Activated T-cell treated with anti-CD3 and anti-CD28 coated beads, Interleukin-2, amount 50 U/mL, for 4 hours (primary cell): Measurements from ENCODE around the gene PBX1. TPM values are rescaled to one million over a fixed set of nuclear protein-coding genes. Genes with fewer than 3 reads are reported as not detected.

Experiments used
- ATAC-seq, 2 donors: fragments of 200-7000 bp; cut with Tn5 transposase; one replicate each; pipeline ENCODE4 v1.10.0; 2021
- DNase-seq: peaks from one replicate; pipeline ENCODE4 v3.0.0-alpha.2; 2020
- H3K27me3 Mint-ChIP-seq: one replicate; pipeline ENCODE4 v1.8.0; 2021; ENCODE audit warnings: low read depth, mixed read lengths
- H3K36me3 Mint-ChIP-seq: one replicate; pipeline ENCODE4 v1.8.0; 2022; ENCODE audit warnings: mixed read lengths; ENCODE audit not compliant: insufficient read depth
- H3K4me1 Mint-ChIP-seq: one replicate; pipeline ENCODE4 v1.8.0; 2021; ENCODE audit warnings: low read depth, mixed read lengths
- H3K4me3 Mint-ChIP-seq: one replicate; pipeline ENCODE4 v1.8.0; 2021; ENCODE audit warnings: mild to moderate bottlenecking, moderate library complexity, mixed read lengths
- H3K9me3 Mint-ChIP-seq: one replicate; pipeline ENCODE4 v1.8.0; 2021; ENCODE audit warnings: mixed read lengths
- total RNA-seq, 3 donors: library from RNA; stranded (reverse); gene quantifications; one replicate each; pipeline ENCODE4 v1.2.1, GENCODE V29; 2021

PBX1 gene
- total RNA-seq, 3 donors from 2014 or later, result 0.41 to 0.48 (median 0.47) TPM

DNA sequence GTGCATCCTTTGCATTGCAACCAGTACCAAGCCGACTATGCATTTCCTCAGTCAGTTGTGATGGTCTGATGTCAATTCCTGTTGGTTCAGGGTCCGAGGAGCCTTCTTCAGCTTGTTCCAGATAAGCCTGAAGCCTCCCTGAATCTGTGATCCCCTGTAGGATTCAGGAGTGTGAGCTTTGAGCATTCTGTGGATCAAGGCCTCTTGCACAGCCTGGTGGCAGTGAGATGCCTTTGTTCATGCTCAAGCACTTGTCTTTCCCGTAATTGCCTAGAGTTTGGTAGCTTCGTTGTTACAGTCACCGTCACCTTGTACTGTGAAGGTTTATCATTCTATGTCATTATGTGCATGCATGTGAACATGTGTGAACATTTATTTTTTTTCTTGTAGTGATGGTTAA, 103.5 kb downstream of the PBX1 start:
- Mint-ChIP-seq H3K27me3 (no peaks in the 10 kb centered on the region), H3K9me3 (peaks cover 4% of the 10 kb centered on the region), H3K4me3 (no peak overlapping the region), H3K36me3 (no peaks in the 10 kb centered on the region), H3K4me1 (peaks cover 4% of the 10 kb centered on the region)
- DNase-seq (no peak), ATAC-seq (no peak)

DNA sequence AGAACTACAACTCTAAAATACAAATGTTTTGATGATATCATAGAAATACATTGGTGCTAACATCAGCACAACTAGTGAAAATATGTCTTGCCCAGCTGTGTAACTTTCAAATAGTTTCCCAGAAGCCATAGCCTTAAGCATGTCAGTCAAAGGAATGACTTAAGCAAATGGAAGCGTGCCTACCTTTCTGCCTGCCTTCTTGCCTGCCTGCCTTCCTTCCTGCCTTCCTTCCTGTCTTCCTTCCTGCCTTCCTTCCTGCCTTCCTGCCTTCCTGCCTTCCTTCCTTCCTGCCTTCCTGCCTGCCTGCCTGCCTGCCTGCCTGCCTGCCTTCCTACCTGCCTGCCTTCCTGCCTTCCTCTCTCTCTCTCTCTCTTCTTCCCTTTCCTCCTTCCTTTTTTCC, 104.0 kb downstream of the PBX1 start:
- Mint-ChIP-seq H3K27me3 (no peaks in the 10 kb centered on the region), H3K9me3 (peaks cover 4% of the 10 kb centered on the region), H3K4me1 (peaks cover 4% of the 10 kb centered on the region), H3K36me3 (no peaks in the 10 kb centered on the region), H3K4me3 (no peak overlapping the region)
- no peak for ATAC-seq
- no peak for DNase-seq

DNA sequence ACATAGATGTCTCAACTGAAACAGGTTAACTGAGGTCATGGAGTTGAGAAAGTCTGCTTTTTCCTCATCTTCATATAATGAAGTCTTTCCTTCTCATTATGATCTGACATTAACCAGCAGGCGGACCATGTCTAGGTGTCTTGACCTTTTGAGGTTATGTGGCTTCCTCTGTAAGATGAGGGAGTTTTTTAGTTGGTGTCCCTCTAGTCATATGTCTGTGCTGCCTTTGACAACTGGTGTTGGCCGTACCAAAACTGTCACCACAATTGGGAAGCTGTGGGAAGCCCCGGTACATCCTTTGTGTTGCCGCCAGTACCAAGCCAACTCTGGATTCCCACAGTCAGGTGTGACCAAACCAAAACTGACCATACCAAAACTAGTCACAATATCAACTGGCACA, 105.1 kb downstream of the PBX1 start:
- Mint-ChIP-seq H3K36me3 (no peaks in the 10 kb centered on the region), H3K27me3 (no peaks in the 10 kb centered on the region), H3K4me1 (peaks cover 4% of the 10 kb centered on the region), H3K4me3 (no peak overlapping the region), H3K9me3 (peaks cover 7% of the 10 kb centered on the region)
- no peak for ATAC-seq
- DNase-seq, result no peak

DNA sequence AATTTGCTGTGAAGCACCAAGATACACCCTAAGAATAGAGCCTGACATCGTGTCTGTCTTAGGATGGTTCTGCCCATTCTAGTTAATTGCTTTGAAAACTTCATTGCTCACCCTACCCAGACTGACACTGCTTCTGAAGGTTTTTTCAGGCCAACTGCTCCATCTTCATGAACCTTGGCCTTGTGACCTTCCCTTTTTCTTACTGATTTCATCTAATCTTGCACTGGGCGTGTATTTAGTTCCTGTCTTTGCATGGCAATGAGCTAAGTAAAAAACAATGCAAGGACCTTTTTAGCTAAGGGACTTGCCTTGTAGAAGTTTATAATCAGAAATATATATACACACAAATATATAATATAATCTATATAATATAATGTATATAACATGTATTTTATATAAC, 108.0 kb downstream of the PBX1 start:
- H3K4me1 Mint-ChIP-seq, result no peaks in the 10 kb centered on the region
- H3K4me3 Mint-ChIP-seq, result no peak overlapping the region
- H3K9me3 Mint-ChIP-seq, result peaks cover 15% of the 10 kb centered on the region
- no peaks in the 10 kb centered on the region for H3K27me3 Mint-ChIP-seq
- DNase-seq (no peak), ATAC-seq (no peak)
- no peaks in the 10 kb centered on the region for H3K36me3 Mint-ChIP-seq

DNA sequence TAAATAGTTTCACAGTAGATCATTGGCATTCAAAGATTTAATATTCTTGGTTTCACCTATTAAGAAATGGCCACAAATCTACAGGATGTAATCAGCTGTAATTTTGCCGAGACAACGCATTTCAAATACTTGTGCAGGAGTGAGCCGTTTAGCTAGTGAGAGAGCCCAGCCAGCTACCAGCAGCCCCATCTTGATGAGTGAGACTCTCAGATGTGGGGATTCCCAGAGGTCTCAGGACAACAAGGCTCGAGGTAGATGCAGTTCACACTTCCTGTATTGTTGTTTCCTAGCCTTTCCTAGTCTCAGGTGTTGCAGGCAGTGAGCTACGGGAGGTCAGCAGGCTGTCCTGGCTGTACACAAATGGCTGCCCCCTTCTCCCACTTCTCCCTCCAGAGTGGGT, 108.6 kb downstream of the PBX1 start:
- peaks cover 15% of the 10 kb centered on the region for H3K9me3 Mint-ChIP-seq
- ATAC-seq (no peak), DNase-seq (no peak)
- no peaks in the 10 kb centered on the region for H3K4me1 Mint-ChIP-seq
- H3K36me3 Mint-ChIP-seq, result no peaks in the 10 kb centered on the region
- H3K4me3 Mint-ChIP-seq, result no peak overlapping the region
- H3K27me3 Mint-ChIP-seq, result no peaks in the 10 kb centered on the region

DNA sequence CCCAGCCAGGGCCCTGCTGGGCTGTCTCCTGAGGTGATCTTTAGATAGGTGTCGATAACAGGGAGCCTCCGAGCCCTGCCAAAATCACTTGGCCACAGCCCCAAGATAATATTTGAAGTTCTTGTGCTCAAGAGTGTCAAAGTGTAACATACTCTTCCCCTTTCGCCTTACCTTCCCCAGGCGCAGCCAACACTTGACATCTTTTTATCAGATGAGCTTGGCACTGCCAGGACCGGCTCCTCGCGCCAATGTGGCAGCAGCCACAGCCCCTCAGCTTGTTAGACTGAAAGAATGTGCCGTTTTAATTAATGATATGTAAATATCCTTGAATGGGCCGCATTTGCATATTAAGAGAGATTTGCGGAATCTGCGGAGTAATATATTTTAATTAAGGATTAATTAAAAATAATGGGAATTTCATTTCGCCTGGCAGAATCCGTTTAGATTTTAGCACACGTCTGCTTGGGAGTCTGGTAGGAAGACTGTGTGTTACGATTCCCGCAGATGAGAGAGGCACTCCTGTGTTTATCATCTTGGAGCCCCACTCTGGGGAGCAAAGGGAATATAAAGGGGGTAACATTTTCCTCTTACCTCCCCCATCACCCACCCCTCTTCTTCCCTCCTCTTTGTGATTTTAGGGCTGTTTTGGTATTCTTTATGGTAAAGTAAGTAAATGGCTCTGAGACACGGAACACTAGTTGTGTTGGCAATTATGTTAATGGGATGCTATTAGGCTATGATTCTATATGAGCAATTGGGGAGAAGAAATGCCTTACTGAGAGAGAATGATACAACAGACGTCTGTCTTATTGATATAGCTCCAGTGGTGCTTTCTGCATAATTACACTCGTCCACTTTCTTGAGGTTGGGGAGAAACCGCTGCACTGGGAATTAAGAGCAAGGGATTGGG, 109.8 kb downstream of the PBX1 start:
- H3K4me3 Mint-ChIP-seq, result no peak overlapping the region

DNA sequence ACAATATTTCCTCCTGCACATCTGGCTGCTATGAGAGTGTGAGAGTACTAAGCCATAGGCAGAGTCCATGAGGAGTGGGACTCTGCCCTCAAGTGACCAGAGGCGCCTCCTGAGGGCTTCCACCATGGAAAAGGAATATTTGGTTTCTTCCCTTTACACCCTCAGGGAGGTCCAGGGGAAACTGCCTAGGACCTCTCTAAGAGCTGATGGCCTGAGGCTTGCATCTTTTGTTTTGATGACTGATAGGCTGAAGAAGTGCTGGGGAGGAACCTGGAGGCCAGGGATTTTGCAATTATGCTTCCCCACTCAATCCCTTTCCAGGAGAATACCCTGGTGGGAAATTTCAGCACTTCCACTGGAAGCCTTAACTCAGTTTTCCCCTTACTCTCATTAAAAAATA, 111.0 kb downstream of the PBX1 start:
- Mint-ChIP-seq H3K36me3 (no peaks in the 10 kb centered on the region), H3K9me3 (peaks cover 10% of the 10 kb centered on the region), H3K27me3 (no peaks in the 10 kb centered on the region), H3K4me3 (no peak overlapping the region), H3K4me1 (no peaks in the 10 kb centered on the region)
- ATAC-seq (no peak), DNase-seq (no peak)

More for the DNA sequence above, 109.8 kb downstream of the PBX1 start:
- H3K4me1 Mint-ChIP-seq, result no peaks in the 10 kb centered on the region
- peaks cover 10% of the 10 kb centered on the region for H3K9me3 Mint-ChIP-seq
- DNase-seq (no peak), ATAC-seq (no peak)
- H3K27me3 Mint-ChIP-seq, result no peaks in the 10 kb centered on the region
- no peaks in the 10 kb centered on the region for H3K36me3 Mint-ChIP-seq

DNA sequence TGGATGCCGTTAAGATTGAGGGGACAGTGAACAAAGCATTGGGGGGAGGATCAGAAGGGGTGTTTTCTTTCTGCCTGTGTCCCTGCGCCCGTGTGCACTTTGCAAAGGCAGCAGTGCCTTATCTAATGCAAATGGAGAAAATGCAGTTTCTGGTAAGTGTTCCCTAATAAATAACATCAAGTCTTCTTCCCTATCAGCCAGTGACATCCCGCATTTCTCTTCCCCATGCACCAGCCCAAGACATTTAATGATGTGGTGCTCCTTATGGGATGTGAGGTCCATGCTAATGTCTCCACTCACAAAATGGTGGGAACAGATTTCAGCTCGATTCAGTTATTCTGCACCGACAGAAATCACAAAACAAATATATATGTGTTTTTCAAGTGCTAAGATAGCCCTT, 111.8 kb downstream of the PBX1 start:
- Mint-ChIP-seq H3K4me1 (no peaks in the 10 kb centered on the region), H3K36me3 (no peaks in the 10 kb centered on the region), H3K27me3 (no peaks in the 10 kb centered on the region), H3K4me3 (no peak overlapping the region), H3K9me3 (peaks cover 10% of the 10 kb centered on the region)
- DNase-seq, result no peak
- ATAC-seq, result no peak

DNA sequence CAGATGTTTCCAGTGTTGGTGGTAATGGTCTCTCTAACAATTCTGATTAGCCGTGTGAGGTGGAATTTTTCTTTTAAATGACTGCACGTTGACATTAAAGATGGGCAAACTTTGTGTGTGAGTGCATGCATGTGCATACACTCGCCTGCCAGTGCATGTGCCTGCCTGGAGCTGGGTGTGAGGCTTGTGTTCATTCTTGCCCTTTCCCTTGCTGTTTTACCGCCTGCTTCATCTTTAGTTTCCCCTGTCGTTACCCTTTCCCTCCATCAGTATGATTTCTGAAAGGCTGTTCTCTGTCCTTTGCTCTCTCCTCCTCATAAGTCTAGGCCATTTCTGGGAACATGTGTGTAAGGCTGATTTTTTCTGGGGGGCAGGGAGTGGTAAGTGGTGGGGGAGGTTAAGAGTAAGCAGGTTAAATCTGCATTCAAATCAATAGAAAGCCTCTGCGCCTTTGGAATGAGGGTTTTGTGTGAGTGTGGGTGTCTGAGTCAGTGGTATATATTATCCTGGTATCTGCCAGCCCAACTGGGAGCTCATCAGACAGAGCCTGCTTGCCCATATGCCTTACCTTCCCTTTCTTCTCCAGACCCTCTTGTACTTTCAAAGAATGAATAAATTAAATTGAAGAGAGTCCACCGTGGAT, 112.5 kb downstream of the PBX1 start:
- Mint-ChIP-seq H3K4me3 (no peak overlapping the region), H3K9me3 (peaks cover 10% of the 10 kb centered on the region), H3K4me1 (no peaks in the 10 kb centered on the region), H3K36me3 (no peaks in the 10 kb centered on the region), H3K27me3 (no peaks in the 10 kb centered on the region)
- ATAC-seq (no peak), DNase-seq (no peak)

DNA sequence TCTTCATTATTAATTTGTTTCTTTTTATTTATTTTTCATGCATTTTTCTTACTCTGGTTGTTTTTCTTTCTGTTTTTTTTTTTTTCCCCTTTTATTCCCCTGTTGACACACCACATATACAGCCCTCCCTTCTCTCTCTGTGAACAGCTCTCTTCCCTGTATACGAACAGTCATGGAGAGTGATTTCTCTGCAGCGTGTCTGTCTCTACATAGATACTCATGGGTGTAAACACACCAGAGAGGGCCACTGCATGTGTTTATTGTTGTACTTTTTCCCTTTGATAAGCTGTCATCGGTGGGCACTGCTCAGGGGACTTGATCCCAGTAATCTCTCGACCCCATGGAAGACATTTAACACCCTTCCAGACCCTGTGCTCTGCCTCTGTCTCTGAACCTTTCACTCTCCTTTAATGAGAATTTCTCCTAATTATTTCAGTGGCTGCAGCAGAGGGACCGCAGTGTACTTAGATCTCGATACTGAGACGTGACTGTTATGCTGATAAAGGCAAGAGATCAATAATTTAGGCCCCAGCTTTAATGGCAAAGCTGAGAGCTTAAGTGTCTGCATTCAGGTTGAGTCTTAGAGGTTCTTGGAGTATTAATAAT, 113.1 kb downstream of the PBX1 start:
- Mint-ChIP-seq H3K36me3 (no peaks in the 10 kb centered on the region), H3K27me3 (no peaks in the 10 kb centered on the region), H3K4me3 (no peak overlapping the region), H3K9me3 (peaks cover 10% of the 10 kb centered on the region), H3K4me1 (no peaks in the 10 kb centered on the region)
- ATAC-seq (no peak), DNase-seq (no peak)

DNA sequence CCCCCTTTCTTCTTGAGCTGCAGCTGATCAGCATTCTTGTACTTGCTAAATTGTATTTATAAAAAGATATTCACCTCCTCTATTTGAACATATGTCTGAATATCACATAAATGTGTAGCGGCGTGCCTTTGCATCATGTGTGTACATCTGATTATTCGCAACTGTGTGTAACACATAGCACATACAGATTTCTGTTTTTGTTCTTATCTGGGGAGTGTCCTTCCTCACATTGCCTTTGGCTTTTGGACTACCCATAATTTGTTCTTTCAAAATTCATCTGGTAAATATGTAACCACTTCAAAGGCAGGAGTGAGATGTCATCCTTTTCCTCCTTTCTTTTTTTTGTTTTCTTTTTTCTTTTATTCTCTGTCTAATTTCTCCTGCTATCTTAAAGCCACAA, 113.6 kb downstream of the PBX1 start:
- Mint-ChIP-seq H3K9me3 (peaks cover 10% of the 10 kb centered on the region), H3K27me3 (no peaks in the 10 kb centered on the region), H3K4me3 (no peak overlapping the region), H3K4me1 (no peaks in the 10 kb centered on the region), H3K36me3 (no peaks in the 10 kb centered on the region)
- ATAC-seq, result no peak
- DNase-seq, result no peak

DNA sequence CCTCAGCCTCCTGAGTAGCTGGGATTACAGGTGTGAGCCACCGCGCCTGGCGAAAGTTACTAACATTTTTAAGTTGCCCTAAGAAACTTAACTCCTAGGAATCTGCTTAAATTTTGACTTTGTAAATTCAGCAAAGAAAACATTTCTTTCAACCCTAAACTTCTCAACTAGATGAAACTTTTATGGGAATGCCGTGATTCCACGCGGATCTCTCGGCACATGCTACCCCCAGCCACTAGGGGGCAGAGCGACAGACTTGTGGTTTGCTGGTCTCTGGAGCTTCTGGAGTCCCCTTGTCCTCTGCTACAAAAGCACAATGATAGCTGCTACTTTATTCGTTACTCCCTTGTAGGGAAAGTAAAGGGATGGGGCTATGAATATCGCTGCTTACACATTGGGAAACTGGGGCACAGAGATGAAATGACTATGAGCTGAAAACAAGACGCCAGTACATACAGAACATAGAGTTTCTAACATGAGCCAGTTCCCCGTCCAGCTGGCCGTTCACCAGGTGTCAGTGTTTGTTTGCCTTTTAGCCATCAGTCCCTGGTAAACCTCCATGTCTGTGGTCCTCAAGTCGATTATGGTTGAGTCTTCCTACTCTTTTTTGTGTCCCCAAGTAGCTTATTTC, 114.7 kb downstream of the PBX1 start:
- no peaks in the 10 kb centered on the region for H3K36me3 Mint-ChIP-seq
- no peaks in the 10 kb centered on the region for H3K4me1 Mint-ChIP-seq
- peaks cover 10% of the 10 kb centered on the region for H3K9me3 Mint-ChIP-seq
- no peak overlapping the region for H3K4me3 Mint-ChIP-seq
- H3K27me3 Mint-ChIP-seq, result no peaks in the 10 kb centered on the region
- DNase-seq (no peak), ATAC-seq (no peak)

DNA sequence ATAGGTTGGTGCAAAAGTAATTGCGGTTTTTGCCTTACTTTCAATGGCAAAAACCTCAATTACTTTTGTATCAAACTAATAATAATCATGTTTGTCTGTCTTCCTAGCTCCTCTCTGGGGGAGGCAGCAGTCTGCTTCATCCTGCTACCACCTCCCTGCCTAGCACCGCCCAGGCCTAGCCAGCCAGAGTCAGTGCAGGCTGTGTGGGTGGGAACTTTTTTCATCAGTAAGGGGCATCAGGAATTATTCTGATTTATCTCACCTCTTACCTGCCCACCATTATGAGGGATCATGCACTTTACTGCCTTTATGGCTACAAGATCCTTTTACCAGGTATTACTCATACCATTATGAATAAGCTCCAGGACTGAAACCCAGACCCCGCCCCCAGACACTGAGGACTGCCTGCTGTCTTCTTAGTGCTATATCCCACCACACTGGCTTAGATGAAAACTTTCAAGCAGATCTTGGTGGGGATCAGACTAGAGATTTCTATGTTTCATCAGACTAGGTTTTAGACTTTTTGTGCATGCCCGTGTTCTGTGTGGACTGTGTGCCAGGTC, 116.4 kb downstream of the PBX1 start:
- no peak for DNase-seq
- Mint-ChIP-seq H3K4me1 (no peaks in the 10 kb centered on the region), H3K4me3 (no peak overlapping the region), H3K9me3 (no peaks in the 10 kb centered on the region), H3K36me3 (no peaks in the 10 kb centered on the region), H3K27me3 (no peaks in the 10 kb centered on the region)
- ATAC-seq, result no peak

DNA sequence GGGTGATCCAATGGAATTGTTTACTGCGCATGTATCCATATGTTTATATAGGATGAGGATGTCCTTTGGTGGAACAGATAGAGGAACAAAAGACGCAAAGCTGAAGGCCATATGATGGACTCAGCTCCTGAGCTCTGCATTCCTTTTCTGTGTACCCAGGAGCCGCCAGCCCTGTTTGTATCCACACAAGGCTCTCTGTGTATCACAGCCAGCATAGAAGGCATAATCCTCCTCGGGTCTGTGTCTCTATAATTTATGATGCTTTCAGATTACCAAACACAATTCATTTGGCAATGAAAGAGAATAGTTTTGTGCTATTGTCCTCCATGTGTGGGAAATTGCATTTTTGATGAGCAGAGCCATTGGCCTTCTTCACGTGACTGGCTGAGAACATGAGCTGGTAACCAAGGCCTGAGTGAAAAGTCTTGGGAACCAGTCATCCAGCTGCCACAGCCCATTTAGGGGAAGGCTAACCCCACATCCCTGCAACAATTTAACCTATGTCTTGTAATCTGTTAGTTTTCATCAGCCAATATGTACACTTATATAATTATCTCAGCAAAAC, 119.2 kb downstream of the PBX1 start:
- ATAC-seq (no peak), DNase-seq (no peak)
- Mint-ChIP-seq H3K27me3 (no peaks in the 10 kb centered on the region), H3K4me3 (no peak overlapping the region), H3K4me1 (no peaks in the 10 kb centered on the region), H3K36me3 (no peaks in the 10 kb centered on the region), H3K9me3 (no peaks in the 10 kb centered on the region)
